Measurements from ENCODE around the gene BMP10. TPM values are rescaled to one million over a fixed set of nuclear protein-coding genes. Genes with fewer than 3 reads are reported as not detected.

BMP10 gene
- total RNA-seq, 1 donor from 2014 or later: not detected

- peak overlapping the region; percentile 47 for H2AFZ ChIP-seq (replicated peaks)
- H3K9me3 Mint-ChIP-seq: peaks cover 3% of the 10 kb centered on the region
- H3K27ac Mint-ChIP-seq: no peak overlapping the region
- no peak overlapping the region for H3K9ac ChIP-seq
- no peaks in the 10 kb centered on the region for H3K36me3 ChIP-seq
- no peaks in the 10 kb centered on the region for H3K36me3 Mint-ChIP-seq
- no peak overlapping the region for H3K4me3 ChIP-seq
- H3K4me2 ChIP-seq: no peak overlapping the region
- H3K79me2 ChIP-seq (ENCODE audit: low read depth): no peaks in the 10 kb centered on the region
- H4K20me1 ChIP-seq (ENCODE audit: low read depth): no peaks in the 10 kb centered on the region
- H3K4me3 Mint-ChIP-seq: no peak overlapping the region
- no peak for DNase-seq (ENCODE audit: low spot score)
- H3K9me3 ChIP-seq (ENCODE audit: low read depth): no peaks in the 10 kb centered on the region
- no peaks in the 10 kb centered on the region for H3K27me3 ChIP-seq
- H3K4me1 ChIP-seq: peaks cover 3% of the 10 kb centered on the region
- peaks cover 2% of the 10 kb centered on the region for H3K4me1 Mint-ChIP-seq
- no peaks in the 10 kb centered on the region for H3K27me3 Mint-ChIP-seq (ENCODE audit: insufficient read depth, low read depth)
- H3F3A ChIP-seq (ENCODE audit: low read depth): no peaks in the 10 kb centered on the region
- TF ChIP-seq EZH2phosphoT487 (IDR thresholded peaks at IDR 0.05): no peak
- H3K27ac ChIP-seq: no peak overlapping the region
Observed at GRCh38 chr2:68907920-68908253, 36.7 kb upstream of the BMP10 start.

- no peak overlapping the region for H3K4me2 ChIP-seq
- H3K9me3 ChIP-seq (ENCODE audit: low read depth): no peaks in the 10 kb centered on the region
- peaks cover 3% of the 10 kb centered on the region for H3K9me3 Mint-ChIP-seq
- no peak overlapping the region for H3K27ac Mint-ChIP-seq
- H3K4me1 Mint-ChIP-seq: peaks cover 2% of the 10 kb centered on the region
- no peak overlapping the region for H3K4me3 ChIP-seq
- H4K20me1 ChIP-seq (ENCODE audit: low read depth): no peaks in the 10 kb centered on the region
- H3K4me3 Mint-ChIP-seq: no peak overlapping the region
- DNase-seq (ENCODE audit: low spot score): no peak
- H3K36me3 ChIP-seq: no peaks in the 10 kb centered on the region
- no peak for TF ChIP-seq EZH2phosphoT487 (IDR thresholded peaks at IDR 0.05)
- H3F3A ChIP-seq (ENCODE audit: low read depth): no peaks in the 10 kb centered on the region
- H3K27me3 Mint-ChIP-seq (ENCODE audit: insufficient read depth, low read depth): no peaks in the 10 kb centered on the region
- no peak overlapping the region for H2AFZ ChIP-seq (replicated peaks)
- H3K9ac ChIP-seq: no peak overlapping the region
- H3K27ac ChIP-seq: no peak overlapping the region
- peaks cover 3% of the 10 kb centered on the region for H3K4me1 ChIP-seq
- no peaks in the 10 kb centered on the region for H3K36me3 Mint-ChIP-seq
- H3K27me3 ChIP-seq: no peaks in the 10 kb centered on the region
- no peaks in the 10 kb centered on the region for H3K79me2 ChIP-seq (ENCODE audit: low read depth)
Observed at GRCh38 chr2:68907232-68907919, 36.2 kb upstream of the BMP10 start.

GRCh38 chr2:68906716-68907115 lies 35.5 kb upstream of the BMP10 start:
- no peaks in the 10 kb centered on the region for H3K79me2 ChIP-seq (ENCODE audit: low read depth)
- peaks cover 3% of the 10 kb centered on the region for H3K4me1 ChIP-seq
- no peaks in the 10 kb centered on the region for H3F3A ChIP-seq (ENCODE audit: low read depth)
- no peaks in the 10 kb centered on the region for H3K36me3 ChIP-seq
- no peaks in the 10 kb centered on the region for H3K27me3 ChIP-seq
- H3K36me3 Mint-ChIP-seq: no peaks in the 10 kb centered on the region
- no peak for TF ChIP-seq EZH2 (IDR thresholded peaks at IDR 0.05)
- no peak for TF ChIP-seq CTCF (IDR thresholded peaks at IDR 0.05)
- no peak for TF ChIP-seq EZH2phosphoT487 (IDR thresholded peaks at IDR 0.05)
- H3K4me2 ChIP-seq: no peak overlapping the region
- H3K27ac ChIP-seq: no peak overlapping the region
- no peak overlapping the region for H3K9ac ChIP-seq
- peaks cover 8% of the 10 kb centered on the region for H3K9me3 Mint-ChIP-seq
- no peaks in the 10 kb centered on the region for H3K27me3 Mint-ChIP-seq (ENCODE audit: insufficient read depth, low read depth)
- peaks cover 2% of the 10 kb centered on the region for H3K4me1 Mint-ChIP-seq
- no peak overlapping the region for H3K4me3 ChIP-seq
- no peak overlapping the region for H3K27ac Mint-ChIP-seq
- H3K4me3 Mint-ChIP-seq: no peak overlapping the region
- no peaks in the 10 kb centered on the region for H3K9me3 ChIP-seq (ENCODE audit: low read depth)
- DNase-seq (ENCODE audit: low spot score): no peak
- peak overlapping the region; percentile 7 for H2AFZ ChIP-seq (replicated peaks)
- H4K20me1 ChIP-seq (ENCODE audit: low read depth): no peaks in the 10 kb centered on the region

- Mint-ChIP-seq H3K4me1 (peaks cover 2% of the 10 kb centered on the region), H3K4me3 (no peak overlapping the region), H3K36me3 (no peaks in the 10 kb centered on the region), H3K9me3 (peaks cover 12% of the 10 kb centered on the region), H3K27me3 (ENCODE audit: insufficient read depth, low read depth) (no peaks in the 10 kb centered on the region), H3K27ac (no peak overlapping the region)
- no peak overlapping the region for H3K4me2 ChIP-seq
- H3K4me1 ChIP-seq: peaks cover 3% of the 10 kb centered on the region
- H3K36me3 ChIP-seq: no peaks in the 10 kb centered on the region
- H3K79me2 ChIP-seq (ENCODE audit: low read depth): no peaks in the 10 kb centered on the region
- DNase-seq (ENCODE audit: low spot score): no peak
- H3K9ac ChIP-seq: no peak overlapping the region
- no peak overlapping the region for H2AFZ ChIP-seq (replicated peaks)
- no peaks in the 10 kb centered on the region for H3K9me3 ChIP-seq (ENCODE audit: low read depth)
- no peaks in the 10 kb centered on the region for H3K27me3 ChIP-seq
- TF ChIP-seq CTCF (IDR thresholded peaks at IDR 0.05) (no peak), EZH2 (IDR thresholded peaks at IDR 0.05) (no peak)
- H3F3A ChIP-seq (ENCODE audit: low read depth): no peaks in the 10 kb centered on the region
- no peak overlapping the region for H3K4me3 ChIP-seq
- H3K27ac ChIP-seq: no peak overlapping the region
- H4K20me1 ChIP-seq (ENCODE audit: low read depth): no peaks in the 10 kb centered on the region
Observed at GRCh38 chr2:68905116-68905515, 33.9 kb upstream of the BMP10 start.

Data from neural progenitor cell (in vitro differentiated cells).